ENCODE data around the gene FOXE1. TPM values are rescaled to one million over a fixed set of nuclear protein-coding genes. Genes with fewer than 3 reads are reported as not detected.

Gene FOXE1
- not detected in 2 replicates for total RNA-seq

DNA sequence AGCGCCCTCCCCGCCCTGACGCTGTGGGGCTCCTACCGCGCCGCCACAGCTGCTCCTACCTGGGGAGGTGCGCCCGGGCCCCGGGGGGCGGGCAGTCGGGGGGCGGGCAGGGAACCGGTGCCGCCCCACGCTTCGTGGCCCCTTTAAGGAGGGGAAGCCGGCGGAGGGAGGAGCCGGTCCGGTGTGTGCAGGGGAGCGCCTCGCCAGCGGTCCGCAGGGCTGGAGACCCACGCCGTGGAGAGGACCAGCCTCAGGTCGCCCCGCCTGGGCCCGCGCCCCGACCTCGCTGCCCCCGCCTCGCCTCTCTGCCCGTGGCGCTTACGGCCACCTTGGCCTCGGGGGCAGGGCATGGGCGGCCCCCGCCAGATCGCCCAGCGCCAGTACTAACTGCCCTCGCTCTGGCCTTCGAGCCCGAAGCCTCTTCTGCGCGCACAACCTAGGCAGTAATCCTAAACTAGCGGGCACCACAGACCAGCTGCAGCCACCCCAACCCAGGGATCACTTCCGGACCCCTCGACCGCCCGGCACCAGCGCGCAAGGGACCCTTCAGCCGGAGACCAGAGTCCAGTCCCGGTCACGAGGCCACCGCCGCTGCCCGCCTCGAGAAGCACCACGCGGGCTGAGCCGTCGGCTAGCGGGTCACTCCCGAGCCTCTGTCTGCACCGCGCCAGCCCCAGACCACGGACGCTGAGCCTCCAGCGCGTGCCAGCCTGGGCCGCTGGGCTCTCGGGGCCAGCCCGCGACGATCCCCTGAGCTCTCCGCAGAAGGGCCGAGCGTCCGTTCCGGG lies at the start of gene FOXE1:
Gene FOXE1, plus strand, starts transcription at position 171 of the 788 bp plus-strand sequence. CDS start 689 bp downstream, outside the sequence.

Other genes with a start within 250 kb of the FOXE1 start
- gene TSTD2, start 219.9 kb upstream of the FOXE1 start, total RNA-seq = 11.8 and 17.0 TPM in 2 replicates
- 36.4 and 46.7 TPM in 2 replicates for gene NCBP1, start 219.4 kb upstream of the FOXE1 start, total RNA-seq
- 5.8 and 9.6 TPM in 2 replicates for gene XPA, start 155.9 kb upstream of the FOXE1 start, total RNA-seq
- gene TRMO, start 69.3 kb downstream of the FOXE1 start, total RNA-seq = 13.1 and 15.9 TPM in 2 replicates
- not detected in 2 replicates for gene HEMGN, start 84.9 kb downstream of the FOXE1 start, total RNA-seq
- gene ANP32B, start 130.1 kb downstream of the FOXE1 start, total RNA-seq = 11.6 and 14.0 TPM in 2 replicates
- gene NANS, start 203.5 kb downstream of the FOXE1 start, total RNA-seq = 63.3 and 112 TPM in 2 replicates